ENCODE data around the gene TEX48.

TEX48 gene

GRCh38 chr9:114621561-114621960, 60.4 kb downstream of the TEX48 start:
- ChIA-PET CTCF (no interaction called here), POLR2A (interaction anchor here (1.3 kb wide), 1 partner anchor 10 kb away, joined by 5 read pairs; no protein-coding TSS in a partner anchor)
- no peak for TF ChIP-seq CTBP1 (IDR thresholded peaks at IDR 0.05; ENCODE audit: borderline replicate concordance)
- TF ChIP-seq LEF1 (IDR thresholded peaks at IDR 0.05; ENCODE audit: borderline replicate concordance) = no peak
- TF ChIP-seq PKNOX1 (IDR thresholded peaks at IDR 0.05) = no peak
- TF ChIP-seq ELF4 (IDR thresholded peaks at IDR 0.05) = no peak
- no peak for TF ChIP-seq NFRKB (IDR thresholded peaks at IDR 0.05)
- TF ChIP-seq FOXK2 (IDR thresholded peaks at IDR 0.05) = no peak
- TF ChIP-seq L3MBTL2 (conservative IDR thresholded peaks at IDR 0.05) = no peak
- DNase-seq (ENCODE audit: extremely low spot score) = no peak

- ChIA-PET CTCF (interaction anchor here (0.6 to 1.0 kb wide), 2 partner anchors 99 to 168 kb away, joined by 3 to 4 read pairs; no protein-coding TSS in a partner anchor), POLR2A (no interaction called here)
- TF ChIP-seq ARNT (IDR thresholded peaks at IDR 0.05) = no peak
- TF ChIP-seq FOXM1 (IDR thresholded peaks at IDR 0.05; ENCODE audit: borderline replicate concordance) = no peak
- TF ChIP-seq FOXA1 (IDR thresholded peaks at IDR 0.05) = no peak
- TF ChIP-seq ELF4 (IDR thresholded peaks at IDR 0.05) = no peak
- no peak for TF ChIP-seq SP1 (IDR thresholded peaks at IDR 0.05)
- no peak for TF ChIP-seq ZNF384 (IDR thresholded peaks at IDR 0.05)
- no peak for TF ChIP-seq FOXK2 (IDR thresholded peaks at IDR 0.05)
- no peak for TF ChIP-seq LEF1 (IDR thresholded peaks at IDR 0.05; ENCODE audit: borderline replicate concordance)
- TF ChIP-seq CTBP1 (IDR thresholded peaks at IDR 0.05; ENCODE audit: borderline replicate concordance) = no peak
- TF ChIP-seq HDGF (IDR thresholded peaks at IDR 0.05; ENCODE audit: borderline replicate concordance) = no peak
- TF ChIP-seq SUZ12 (IDR thresholded peaks at IDR 0.05) = no peak
- TF ChIP-seq NFRKB (IDR thresholded peaks at IDR 0.05) = no peak
- TF ChIP-seq BHLHE40 (IDR thresholded peaks at IDR 0.05; ENCODE audit: borderline replicate concordance) = no peak
- no peak for DNase-seq (ENCODE audit: extremely low spot score)
Measured at GRCh38 chr9:114619191-114619761, 62.7 kb downstream of the TEX48 start.

GRCh38 chr9:114616684-114617520, 65.1 kb downstream of the TEX48 start:
- TF ChIP-seq SP1 (IDR thresholded peaks at IDR 0.05) = no peak
- TF ChIP-seq ZNF384 (IDR thresholded peaks at IDR 0.05) = no peak
- TF ChIP-seq ELF4 (IDR thresholded peaks at IDR 0.05) = no peak
- no peak for TF ChIP-seq BHLHE40 (IDR thresholded peaks at IDR 0.05; ENCODE audit: borderline replicate concordance)
- no peak for TF ChIP-seq CTBP1 (IDR thresholded peaks at IDR 0.05; ENCODE audit: borderline replicate concordance)
- TF ChIP-seq FOXK2 (IDR thresholded peaks at IDR 0.05) = no peak
- TF ChIP-seq FOXM1 (IDR thresholded peaks at IDR 0.05; ENCODE audit: borderline replicate concordance) = no peak
- TF ChIP-seq ARNT (IDR thresholded peaks at IDR 0.05) = no peak
- no peak for TF ChIP-seq TARDBP (IDR thresholded peaks at IDR 0.05)
- TF ChIP-seq SUZ12 (IDR thresholded peaks at IDR 0.05) = no peak
- ChIA-PET POLR2A (no interaction called here), CTCF (no interaction called here)
- no peak for DNase-seq (ENCODE audit: extremely low spot score)

All from HEK293T (cell line).